ENCODE results near the gene PLXNA4. TPM values are rescaled to one million over a fixed set of nuclear protein-coding genes. Genes with fewer than 3 reads are reported as not detected.

PLXNA4 gene
- total and polyA plus RNA-seq, 4 donors: 0.04 to 1.1 (median 0.41) TPM

DNA sequence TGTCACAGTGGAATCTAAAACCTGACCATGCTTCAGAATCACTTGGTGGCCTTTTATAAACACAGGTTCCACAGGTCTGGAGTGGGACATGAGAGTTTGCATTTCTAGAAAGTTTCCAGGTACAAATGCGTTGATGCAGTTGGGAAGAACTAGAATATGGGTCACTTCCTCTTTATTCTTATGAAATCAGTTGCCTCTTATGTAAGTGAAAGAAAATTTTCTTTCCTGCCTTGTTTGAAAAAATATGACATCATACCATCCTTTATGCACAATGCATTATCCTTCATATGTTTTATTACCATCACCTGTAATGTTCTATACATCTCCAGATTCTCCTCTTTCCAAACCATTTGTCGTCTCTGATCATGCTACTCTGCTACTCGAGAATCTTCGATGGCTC is 44.0 kb downstream of the PLXNA4 start:
- no peaks in the 10 kb centered on the region for H3K36me3 ChIP-seq (ENCODE audit: control insufficient read depth in 4 of 4, insufficient read depth in 3 of 4, low read depth in 1 of 4, low read length in 3 of 4)
- TF ChIP-seq, protein P1, sequence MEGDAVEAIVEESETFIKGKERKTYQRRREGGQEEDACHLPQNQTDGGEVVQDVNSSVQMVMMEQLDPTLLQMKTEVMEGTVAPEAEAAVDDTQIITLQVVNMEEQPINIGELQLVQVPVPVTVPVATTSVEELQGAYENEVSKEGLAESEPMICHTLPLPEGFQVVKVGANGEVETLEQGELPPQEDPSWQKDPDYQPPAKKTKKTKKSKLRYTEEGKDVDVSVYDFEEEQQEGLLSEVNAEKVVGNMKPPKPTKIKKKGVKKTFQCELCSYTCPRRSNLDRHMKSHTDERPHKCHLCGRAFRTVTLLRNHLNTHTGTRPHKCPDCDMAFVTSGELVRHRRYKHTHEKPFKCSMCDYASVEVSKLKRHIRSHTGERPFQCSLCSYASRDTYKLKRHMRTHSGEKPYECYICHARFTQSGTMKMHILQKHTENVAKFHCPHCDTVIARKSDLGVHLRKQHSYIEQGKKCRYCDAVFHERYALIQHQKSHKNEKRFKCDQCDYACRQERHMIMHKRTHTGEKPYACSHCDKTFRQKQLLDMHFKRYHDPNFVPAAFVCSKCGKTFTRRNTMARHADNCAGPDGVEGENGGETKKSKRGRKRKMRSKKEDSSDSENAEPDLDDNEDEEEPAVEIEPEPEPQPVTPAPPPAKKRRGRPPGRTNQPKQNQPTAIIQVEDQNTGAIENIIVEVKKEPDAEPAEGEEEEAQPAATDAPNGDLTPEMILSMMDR (IDR thresholded peaks at IDR 0.05; ENCODE audit: low read depth, low read length, missing input control): no peak
- no peak for TF ChIP-seq HNF4G (IDR thresholded peaks at IDR 0.05)
- no peak for TF ChIP-seq HNF4A (conservative IDR thresholded peaks at IDR 0.05)
- TF ChIP-seq, protein P2, sequence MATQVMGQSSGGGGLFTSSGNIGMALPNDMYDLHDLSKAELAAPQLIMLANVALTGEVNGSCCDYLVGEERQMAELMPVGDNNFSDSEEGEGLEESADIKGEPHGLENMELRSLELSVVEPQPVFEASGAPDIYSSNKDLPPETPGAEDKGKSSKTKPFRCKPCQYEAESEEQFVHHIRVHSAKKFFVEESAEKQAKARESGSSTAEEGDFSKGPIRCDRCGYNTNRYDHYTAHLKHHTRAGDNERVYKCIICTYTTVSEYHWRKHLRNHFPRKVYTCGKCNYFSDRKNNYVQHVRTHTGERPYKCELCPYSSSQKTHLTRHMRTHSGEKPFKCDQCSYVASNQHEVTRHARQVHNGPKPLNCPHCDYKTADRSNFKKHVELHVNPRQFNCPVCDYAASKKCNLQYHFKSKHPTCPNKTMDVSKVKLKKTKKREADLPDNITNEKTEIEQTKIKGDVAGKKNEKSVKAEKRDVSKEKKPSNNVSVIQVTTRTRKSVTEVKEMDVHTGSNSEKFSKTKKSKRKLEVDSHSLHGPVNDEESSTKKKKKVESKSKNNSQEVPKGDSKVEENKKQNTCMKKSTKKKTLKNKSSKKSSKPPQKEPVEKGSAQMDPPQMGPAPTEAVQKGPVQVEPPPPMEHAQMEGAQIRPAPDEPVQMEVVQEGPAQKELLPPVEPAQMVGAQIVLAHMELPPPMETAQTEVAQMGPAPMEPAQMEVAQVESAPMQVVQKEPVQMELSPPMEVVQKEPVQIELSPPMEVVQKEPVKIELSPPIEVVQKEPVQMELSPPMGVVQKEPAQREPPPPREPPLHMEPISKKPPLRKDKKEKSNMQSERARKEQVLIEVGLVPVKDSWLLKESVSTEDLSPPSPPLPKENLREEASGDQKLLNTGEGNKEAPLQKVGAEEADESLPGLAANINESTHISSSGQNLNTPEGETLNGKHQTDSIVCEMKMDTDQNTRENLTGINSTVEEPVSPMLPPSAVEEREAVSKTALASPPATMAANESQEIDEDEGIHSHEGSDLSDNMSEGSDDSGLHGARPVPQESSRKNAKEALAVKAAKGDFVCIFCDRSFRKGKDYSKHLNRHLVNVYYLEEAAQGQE (IDR thresholded peaks at IDR 0.05): no peak
- no peak for TF ChIP-seq FOXA2 (IDR thresholded peaks at IDR 0.05)
- no peak for TF ChIP-seq JUND (IDR thresholded peaks at IDR 0.05)
- TF ChIP-seq TAF1 (conservative IDR thresholded peaks at IDR 0.05): no peak
- TF ChIP-seq RAD21 (IDR thresholded peaks at IDR 0.05): no peak
- no peak overlapping the region for H3K27ac ChIP-seq (ENCODE audit: low read depth in 1 of 2, low read length in 2 of 2)
- 84% methylated on average over 4 of the region's 4 CpGs for WGBS
- H3K9me3 ChIP-seq (ENCODE audit: control insufficient read depth in 4 of 4, low read length in 3 of 4): no peaks in the 10 kb centered on the region
- no peaks in the 10 kb centered on the region for H3K27me3 ChIP-seq (ENCODE audit: control insufficient read depth in 4 of 4, insufficient read depth in 4 of 4, low read length in 3 of 4)
- H3K4me1 ChIP-seq (ENCODE audit: control insufficient read depth in 4 of 4, insufficient read depth in 4 of 4, low read length in 3 of 4): peaks cover 0 to 7% (median 6%) of the 10 kb centered on the region in 4 donors
- H3K4me3 ChIP-seq (ENCODE audit: low read depth in 1 of 3, low read length in 3 of 3): no peak overlapping the region
- H3K9ac ChIP-seq (ENCODE audit: low read depth in 1 of 2, low read length in 2 of 2): no peak overlapping the region
- DNase-seq (ENCODE audit: low spot score): no peak

DNA sequence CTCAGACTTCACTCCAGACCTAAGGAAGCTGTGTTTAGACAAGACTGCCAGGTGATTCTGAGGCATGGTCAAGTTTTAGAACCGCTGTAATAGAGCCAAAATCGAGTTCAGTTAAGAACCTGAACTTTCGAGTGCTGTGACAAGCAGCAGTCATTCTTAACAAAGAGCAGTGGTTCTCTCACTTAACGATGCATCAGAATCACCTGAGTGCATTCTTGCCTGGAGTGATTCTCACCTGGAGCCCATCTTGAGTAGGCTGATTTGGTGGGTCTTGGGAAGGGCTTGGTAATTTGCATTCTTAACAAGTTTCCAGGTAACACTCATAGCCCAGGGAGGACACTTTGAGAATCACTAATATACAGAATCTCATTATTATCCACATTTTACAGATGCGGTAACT is 44.7 kb downstream of the PLXNA4 start:
- TF ChIP-seq GABPA (IDR thresholded peaks at IDR 0.05 in 1 of 2, conservative IDR thresholded peaks at IDR 0.05 in 1 of 2): no peak
- no peak for TF ChIP-seq SP1 (IDR thresholded peaks at IDR 0.05)
- TF ChIP-seq RAD21 (IDR thresholded peaks at IDR 0.05): no peak
- no peak for TF ChIP-seq TAF1 (conservative IDR thresholded peaks at IDR 0.05)
- Histone ChIP-seq H3K27me3 (ENCODE audit: control insufficient read depth in 4 of 4, insufficient read depth in 4 of 4, low read length in 3 of 4) (no peaks in the 10 kb centered on the region), H3K36me3 (ENCODE audit: control insufficient read depth in 4 of 4, insufficient read depth in 3 of 4, low read depth in 1 of 4, low read length in 3 of 4) (no peaks in the 10 kb centered on the region), H3K9me3 (ENCODE audit: control insufficient read depth in 4 of 4, low read length in 3 of 4) (no peaks in the 10 kb centered on the region), H3K4me1 (ENCODE audit: control insufficient read depth in 4 of 4, insufficient read depth in 4 of 4, low read length in 3 of 4) (peaks cover 0 to 13% (median 11%) of the 10 kb centered on the region in 4 donors), H3K27ac (ENCODE audit: low read depth in 1 of 2, low read length in 2 of 2) (no peak overlapping the region), H3K9ac (ENCODE audit: low read depth in 1 of 2, low read length in 2 of 2) (no peak overlapping the region), H3K4me3 (ENCODE audit: low read depth in 1 of 3, low read length in 3 of 3) (no peak overlapping the region)
- no peak for DNase-seq (ENCODE audit: low spot score)
- WGBS: 72% methylated on average over 5 of the region's 5 CpGs

DNA sequence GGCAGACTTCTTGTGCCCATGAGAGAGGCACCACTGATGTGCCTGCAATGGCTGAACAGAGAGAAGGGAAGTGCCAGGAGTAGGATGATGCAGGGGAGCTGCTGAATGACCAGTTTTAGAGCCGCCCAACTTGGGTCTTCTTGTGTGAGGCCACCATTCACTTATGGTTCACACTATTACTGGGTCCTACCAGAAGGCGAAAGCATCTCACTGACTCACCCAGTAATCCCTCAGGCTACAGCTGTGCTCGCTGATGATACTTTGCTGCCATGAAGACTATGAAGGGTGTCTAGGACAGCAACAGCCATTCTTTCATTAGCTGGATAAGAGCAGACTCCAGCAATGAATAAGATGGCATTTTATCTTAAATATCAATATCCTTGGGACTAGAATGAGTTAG is 47.6 kb downstream of the PLXNA4 start:
- Histone ChIP-seq H3K4me3 (ENCODE audit: low read depth in 1 of 3, low read length in 3 of 3) (no peak overlapping the region), H3K36me3 (ENCODE audit: control insufficient read depth in 4 of 4, insufficient read depth in 3 of 4, low read depth in 1 of 4, low read length in 3 of 4) (no peaks in the 10 kb centered on the region), H3K27ac (ENCODE audit: low read depth in 1 of 2, low read length in 2 of 2) (no peak overlapping the region), H3K9me3 (ENCODE audit: control insufficient read depth in 4 of 4, low read length in 3 of 4) (no peaks in the 10 kb centered on the region), H3K4me1 (ENCODE audit: control insufficient read depth in 4 of 4, insufficient read depth in 4 of 4, low read length in 3 of 4) (peaks cover 0 to 13% (median 11%) of the 10 kb centered on the region in 4 donors), H3K9ac (ENCODE audit: low read depth in 1 of 2, low read length in 2 of 2) (no peak overlapping the region), H3K27me3 (ENCODE audit: control insufficient read depth in 4 of 4, insufficient read depth in 4 of 4, low read length in 3 of 4) (no peaks in the 10 kb centered on the region)
- no peak for TF ChIP-seq GABPA (IDR thresholded peaks at IDR 0.05 in 1 of 2, conservative IDR thresholded peaks at IDR 0.05 in 1 of 2)
- TF ChIP-seq, protein P3, sequence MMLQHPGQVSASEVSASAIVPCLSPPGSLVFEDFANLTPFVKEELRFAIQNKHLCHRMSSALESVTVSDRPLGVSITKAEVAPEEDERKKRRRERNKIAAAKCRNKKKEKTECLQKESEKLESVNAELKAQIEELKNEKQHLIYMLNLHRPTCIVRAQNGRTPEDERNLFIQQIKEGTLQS (IDR thresholded peaks at IDR 0.05): no peak
- TF ChIP-seq FOXA2 (IDR thresholded peaks at IDR 0.05): no peak
- no peak for TF ChIP-seq TAF1 (conservative IDR thresholded peaks at IDR 0.05)
- TF ChIP-seq YY1 (IDR thresholded peaks at IDR 0.05): no peak
- TF ChIP-seq RXRA (IDR thresholded peaks at IDR 0.05): no peak
- TF ChIP-seq, protein P2 (IDR thresholded peaks at IDR 0.05): no peak
- TF ChIP-seq, protein P1 (IDR thresholded peaks at IDR 0.05; ENCODE audit: low read depth, low read length, missing input control): no peak
- no peak for TF ChIP-seq SP1 (IDR thresholded peaks at IDR 0.05)
- TF ChIP-seq NR2F2 (IDR thresholded peaks at IDR 0.05): no peak
- TF ChIP-seq HNF4G (IDR thresholded peaks at IDR 0.05): no peak
- TF ChIP-seq FOXA1 (IDR thresholded peaks at IDR 0.05): no peak
- WGBS: 86% methylated on average over 3 of the region's 3 CpGs
- no peak for DNase-seq (ENCODE audit: low spot score)
